Measurements from ENCODE around the gene LHPP.

LHPP gene

DNA sequence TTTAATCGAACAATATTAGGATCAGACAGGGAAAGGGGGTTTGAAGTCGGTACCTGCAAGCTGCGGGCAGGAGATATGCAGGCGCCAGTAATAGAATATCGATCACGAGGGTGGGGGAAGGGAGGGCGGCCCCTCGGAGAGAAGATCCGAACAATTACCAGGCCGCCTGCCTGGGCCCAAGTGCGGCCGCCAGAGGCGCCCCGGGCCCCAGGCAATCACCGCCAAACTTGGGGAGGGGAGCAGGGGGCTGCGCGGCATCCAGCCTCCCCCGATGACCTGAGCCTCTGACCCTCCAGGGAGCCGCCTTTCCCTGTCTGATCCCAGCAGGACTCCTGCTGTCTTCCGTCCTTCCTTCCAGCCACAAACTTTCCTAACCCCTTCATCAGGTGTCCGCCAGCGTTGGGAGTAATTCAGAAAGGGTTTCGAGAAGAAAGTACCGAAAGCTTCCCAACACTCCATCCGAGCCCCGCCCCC lies 12.9 kb upstream of the LHPP start:
- no peak for ATAC-seq

DNA sequence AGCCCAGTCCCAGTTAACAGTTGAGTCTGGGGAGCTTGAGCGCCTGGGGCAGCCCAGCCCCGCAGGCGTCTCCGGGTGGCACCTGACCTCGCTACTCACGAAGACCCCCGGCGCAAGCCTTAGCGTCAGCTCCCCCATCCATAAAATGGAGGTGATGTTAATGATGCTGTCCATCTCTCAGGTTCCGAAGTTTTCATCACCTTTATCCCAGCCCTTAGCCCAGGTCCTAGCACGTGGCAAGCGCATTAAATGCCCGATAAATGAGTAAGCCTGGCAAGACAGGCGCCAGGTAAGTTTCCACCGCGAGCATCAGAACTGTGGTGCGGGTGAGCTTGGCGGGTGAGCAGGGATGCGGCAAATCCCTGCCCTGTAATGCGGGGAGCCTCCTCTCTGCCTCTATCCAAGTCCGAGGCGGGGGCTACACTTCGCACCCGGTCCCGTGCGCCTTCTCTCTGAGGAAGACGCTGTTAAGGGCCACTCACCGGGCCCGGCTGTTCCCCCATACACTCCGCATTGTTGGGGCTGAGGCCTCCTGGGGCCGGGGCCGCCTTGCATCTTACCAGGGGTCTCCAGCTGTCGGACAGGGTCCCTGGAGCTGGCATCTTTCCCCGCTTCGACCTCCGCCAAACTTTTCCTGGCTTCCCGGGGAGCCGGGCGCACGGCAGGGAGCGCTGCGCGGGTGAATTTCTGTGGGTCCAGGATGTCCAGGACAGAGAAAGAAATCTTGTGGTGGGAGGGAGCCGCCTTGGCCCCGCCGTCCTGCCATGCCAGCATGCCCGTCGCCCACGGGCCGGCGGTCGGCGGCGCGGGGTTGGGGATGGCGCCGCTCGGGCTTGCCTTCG lies 12.2 kb upstream of the LHPP start:
- no peak for ATAC-seq

DNA sequence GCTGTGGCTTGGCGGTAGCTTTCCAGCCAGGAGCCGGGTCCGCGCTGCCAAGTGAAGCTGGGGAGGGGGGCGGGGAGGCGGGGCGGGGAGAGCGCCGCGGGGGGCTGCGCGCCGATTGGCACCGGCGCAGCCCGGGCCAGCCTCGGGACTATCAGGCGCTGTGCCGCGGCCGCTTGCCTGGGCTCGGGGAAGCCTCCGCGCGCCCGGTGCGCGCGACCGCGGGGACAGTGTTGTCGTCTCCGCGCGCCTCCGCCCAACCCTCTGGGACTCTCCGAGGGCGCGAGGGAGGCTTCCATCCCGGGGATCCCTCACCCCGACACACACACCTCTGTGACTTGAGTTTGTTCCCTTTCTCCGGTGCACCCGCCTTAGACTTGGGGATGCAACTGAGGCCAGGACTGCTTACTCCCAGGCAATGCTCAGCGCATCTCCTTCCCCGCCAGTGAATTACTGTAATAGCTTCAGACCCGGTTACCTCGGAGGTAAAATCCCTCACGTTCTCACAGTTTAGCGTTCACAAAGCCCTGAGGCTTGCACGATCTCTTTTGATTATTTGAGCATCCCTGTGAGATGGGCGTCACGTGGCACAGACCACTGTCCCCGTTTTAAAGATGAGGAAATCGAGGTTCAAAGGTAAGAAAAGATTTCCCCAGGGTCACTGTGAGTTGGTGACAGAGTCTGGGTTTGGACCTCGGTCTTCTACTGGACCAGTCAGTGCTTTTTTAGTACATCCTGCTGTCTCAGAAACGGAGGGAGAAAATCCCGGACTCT lies 11.4 kb upstream of the LHPP start, which contains the start of gene NKX1-2:
NKX1-2 (minus strand) TSS at position 24 of the 771 bp plus-strand sequence. CDS start 92 bp downstream, outside the sequence.
- ATAC-seq: peak in 1 of 2 donors; percentile 12

DNA sequence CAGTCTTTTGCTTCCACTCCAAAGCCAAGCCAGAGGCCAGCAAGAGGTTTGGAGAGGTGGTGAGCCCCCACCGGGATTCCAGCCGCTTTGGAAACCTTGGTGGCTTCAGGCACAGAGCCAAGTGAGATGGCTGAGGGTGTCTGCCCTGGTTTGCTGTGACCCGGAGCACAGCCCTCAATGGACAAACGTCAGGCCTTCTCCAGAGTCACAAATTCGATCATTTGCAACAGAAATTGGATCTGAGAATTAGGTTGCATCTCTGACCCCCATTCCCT lies 10.9 kb upstream of the LHPP start:
- ATAC-seq: no peak

DNA sequence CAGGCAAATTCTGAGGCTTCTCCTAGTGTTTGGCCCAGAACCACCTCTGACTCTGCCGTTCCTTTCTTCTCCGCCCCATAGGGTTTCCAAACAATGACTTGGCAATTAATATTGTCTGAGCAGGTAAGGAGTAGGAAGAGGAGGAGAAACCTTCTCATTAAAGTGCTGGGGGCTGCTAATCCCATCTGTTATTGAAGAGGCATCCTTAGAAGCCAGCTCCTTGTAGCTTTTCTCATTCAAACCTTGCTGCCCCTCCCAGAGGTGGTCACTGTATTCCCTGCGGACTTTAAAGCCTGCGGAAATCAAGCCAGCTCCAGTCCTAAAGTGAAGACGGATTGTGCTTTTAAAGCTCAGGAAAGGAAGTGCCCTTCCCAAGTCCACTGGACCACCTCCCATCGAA lies 10.3 kb upstream of the LHPP start:
- no peak for ATAC-seq

DNA sequence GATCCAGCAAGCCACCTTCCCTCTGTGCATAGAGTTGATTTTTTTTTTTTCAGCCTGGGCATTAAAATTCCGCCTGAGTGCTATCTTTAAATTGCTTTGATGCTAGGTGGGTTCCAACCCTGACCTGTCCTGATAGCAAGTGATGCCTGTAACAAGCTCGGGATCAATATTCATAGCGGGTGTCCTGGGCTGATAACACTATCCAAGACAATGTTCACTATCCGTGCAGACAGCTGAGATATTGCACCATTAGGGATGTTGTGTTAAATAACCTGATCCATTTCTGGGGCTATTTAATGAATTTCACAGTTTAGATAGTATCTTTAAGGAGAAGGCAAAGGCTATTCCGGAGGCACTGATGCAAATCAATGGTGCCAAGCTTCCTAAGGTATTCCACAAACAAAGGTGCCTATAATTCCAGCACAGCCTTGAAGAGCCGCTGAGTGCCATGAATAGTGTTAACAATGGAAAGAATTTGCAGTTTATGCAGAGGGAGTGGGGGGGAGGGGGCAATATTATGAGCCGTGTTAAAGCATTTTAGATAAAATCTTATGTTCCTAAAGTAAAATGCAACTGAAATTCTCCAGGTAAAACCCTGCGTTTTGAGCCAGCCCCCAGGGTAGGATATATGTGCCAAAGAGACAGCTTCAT lies 7.5 kb upstream of the LHPP start:
- ATAC-seq: no peak

DNA sequence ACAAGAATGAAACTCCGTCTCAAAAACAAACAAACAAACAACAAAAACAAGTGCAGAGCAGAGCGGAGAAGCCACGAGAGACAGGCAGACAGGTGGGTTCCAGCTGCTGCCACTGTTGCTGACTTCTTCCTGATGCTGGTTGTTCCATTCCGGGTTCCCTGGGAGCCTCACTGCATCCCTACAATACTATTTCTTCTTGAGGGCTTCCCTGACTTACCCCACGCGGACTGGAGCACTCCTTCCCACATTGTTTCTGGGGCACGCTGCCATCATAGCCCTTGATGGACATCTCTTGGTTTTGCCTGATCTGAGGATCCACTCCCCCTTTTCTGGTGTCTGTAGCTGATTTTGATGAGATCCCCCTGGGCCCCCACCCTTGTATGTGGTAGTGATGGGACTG lies 6.2 kb upstream of the LHPP start:
- no peak for ATAC-seq

DNA sequence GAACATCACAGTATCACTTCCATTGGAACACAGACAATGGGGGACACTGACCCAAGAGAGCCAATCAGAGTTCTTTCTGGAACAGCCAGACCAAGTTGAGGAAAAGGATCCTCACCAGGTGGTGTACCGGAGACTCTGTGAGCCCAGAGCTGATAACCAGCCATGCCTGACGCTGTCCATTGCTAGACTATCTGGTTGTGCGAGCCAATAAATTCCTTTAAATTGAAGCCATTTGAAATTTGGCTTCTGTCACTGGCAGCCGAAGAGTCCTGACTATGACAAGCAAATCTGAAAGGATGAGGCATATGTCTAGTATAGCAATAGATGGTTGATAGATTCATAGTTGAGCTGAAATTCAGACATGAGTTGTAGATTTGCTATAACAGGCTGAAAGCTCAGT lies 3.1 kb upstream of the LHPP start:
- no peak for ATAC-seq

DNA sequence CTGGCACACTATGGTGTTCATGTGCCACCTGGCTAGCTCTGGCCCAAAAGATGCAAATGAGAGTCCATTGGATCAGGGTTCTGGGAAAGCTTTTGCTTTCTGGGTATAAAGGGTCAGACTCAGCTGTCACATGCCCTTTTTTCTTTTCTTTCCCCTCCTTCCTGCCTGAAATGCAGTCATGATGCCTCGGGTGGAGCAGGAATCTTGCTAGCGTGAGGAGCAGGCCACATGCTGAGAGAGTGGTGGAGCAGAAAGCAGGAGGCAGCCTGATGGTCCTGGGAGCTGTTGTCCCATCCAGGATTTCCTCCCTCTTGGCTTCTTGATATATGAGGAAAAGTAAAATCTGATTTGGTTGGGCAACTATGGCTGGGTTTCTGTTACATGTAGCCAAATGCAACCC lies 2.7 kb upstream of the LHPP start:
- no peak for ATAC-seq

DNA sequence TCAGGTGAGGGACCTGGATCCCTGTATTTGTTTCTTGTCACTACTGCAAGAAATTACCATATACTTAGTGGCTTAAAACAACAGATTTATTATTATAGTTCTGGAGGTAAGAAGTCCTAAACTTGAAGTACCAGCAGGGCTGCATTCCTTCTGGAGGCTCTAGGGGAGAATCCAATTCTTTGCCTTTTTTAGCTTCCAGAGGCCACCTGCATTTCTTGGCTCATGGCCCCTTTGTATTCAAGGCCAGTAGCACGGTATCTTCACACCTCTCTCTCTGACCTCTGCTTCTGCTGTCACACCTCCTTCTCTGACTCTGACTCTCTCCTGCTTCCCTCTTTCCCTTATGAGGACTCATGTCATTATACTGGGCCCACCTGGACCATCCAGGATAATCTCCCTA lies 2.2 kb upstream of the LHPP start:
- no peak for ATAC-seq

DNA sequence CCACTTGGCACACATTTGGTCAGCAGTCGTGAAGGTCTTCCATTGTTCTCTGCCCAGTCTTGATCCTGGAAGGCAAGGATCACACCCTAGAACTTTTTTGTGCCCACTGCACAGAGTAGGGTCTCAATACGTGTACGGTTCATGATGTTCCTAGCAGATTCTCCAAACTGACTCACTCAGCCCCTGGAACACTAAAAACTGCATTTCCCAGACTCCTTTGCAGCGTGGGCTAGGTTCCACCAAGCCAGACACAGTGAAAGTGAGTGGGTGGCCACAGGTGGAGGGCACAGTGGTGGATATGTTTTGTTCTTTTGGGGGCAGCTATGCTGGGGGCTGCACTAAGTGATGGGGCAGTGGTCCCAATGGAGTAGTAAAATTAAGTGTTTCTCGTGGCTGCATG lies 1.5 kb upstream of the LHPP start:
- ATAC-seq: no peak

DNA sequence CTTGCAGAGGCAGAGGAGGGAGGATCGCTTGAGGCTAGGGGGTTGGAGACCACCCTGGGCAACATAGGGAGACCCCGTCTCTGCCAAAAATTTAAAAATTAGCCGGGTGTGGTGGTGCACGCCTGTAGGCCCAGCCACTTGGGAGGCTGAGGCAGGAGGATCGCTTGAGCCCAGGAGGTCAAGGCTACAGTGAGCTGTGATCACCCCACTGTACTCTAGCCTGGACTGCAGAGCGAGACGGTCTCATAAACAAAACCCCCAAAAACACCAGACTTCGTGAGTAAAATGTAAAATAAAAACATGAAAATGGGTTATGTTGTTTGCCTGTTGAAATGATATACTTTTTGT lies 699 bp downstream of the LHPP start:
- no peak for ATAC-seq

DNA sequence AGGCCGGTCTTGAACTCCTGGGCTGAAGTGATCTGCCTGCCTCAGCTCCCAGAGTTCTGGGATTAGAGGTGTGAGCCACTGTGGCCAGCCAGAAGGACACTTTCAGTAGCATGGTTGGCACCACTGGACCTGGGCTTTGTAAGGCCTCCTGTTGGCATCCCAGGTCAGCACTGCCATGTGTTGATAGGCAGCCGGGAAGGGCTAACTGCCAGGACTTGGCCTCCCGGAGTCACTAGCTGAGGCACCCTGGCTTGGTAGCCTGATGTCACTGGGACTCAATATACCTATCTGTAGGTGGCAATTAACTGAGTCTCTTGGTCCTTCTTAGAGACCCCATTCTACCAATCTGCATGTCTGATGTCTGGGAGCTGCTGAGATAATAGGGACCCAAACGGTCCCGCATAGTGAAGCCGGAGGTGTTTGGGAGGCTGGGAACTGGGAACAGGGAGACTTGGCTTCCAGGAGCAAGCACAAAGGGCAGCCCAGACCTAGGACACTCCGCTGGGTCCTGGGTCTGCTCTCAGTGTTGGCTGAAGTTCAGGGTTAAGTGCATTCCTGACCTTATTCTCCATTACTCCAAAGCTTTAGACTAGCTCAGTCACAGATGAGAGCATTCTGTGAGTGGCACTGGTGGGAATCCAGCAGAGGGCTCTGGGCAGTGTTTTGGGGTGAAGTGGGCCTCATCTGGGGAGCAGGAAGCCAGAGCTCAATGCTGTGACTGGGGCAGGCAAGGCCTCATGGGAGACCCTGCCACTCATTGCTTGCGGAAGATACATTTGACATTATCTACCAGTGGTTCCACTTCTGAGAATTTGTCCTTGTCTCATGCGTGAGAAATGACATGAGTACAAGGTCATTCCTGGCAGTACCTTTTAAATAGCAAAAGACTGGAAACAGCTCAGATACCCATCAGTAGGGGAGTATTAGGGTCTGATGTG lies 2.7 kb downstream of the LHPP start:
- no peak for ATAC-seq

DNA sequence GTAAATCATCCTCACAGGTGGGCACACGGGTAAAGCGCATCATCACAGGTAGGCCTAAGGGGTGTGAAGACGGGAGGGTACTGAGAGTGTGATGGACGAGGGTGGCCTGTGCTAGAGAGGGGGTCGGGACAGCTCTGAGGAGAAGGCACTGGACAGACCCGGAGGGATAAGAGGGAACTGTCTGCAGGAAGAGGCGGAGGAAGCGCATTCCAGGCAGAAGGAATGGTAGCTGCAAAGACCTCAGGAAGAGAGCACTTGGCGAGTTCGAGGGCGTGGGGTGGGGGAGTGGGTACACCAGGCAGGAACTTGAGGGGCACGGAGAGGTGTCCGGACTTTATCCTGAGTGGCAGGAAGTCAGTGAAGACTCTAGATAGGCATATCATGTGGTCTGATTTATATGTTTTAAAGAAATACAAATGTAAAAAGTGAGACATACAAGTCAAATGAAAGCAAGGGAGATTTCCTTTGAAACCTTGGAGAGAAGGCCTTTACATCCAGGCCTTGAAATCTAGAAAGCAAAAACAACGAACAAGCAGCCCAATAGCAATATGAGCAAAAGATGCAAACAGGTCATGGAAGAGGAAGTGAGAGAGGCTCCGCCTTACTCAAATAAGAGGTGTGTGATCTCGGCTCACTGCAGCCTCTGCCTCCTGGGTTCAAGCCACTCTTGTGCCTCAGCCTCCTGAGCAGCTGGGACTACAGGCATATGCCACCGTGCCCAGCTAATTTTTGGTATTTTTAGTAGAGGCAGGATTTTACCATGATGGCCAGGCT lies 3.6 kb downstream of the LHPP start:
- no peak for ATAC-seq

DNA sequence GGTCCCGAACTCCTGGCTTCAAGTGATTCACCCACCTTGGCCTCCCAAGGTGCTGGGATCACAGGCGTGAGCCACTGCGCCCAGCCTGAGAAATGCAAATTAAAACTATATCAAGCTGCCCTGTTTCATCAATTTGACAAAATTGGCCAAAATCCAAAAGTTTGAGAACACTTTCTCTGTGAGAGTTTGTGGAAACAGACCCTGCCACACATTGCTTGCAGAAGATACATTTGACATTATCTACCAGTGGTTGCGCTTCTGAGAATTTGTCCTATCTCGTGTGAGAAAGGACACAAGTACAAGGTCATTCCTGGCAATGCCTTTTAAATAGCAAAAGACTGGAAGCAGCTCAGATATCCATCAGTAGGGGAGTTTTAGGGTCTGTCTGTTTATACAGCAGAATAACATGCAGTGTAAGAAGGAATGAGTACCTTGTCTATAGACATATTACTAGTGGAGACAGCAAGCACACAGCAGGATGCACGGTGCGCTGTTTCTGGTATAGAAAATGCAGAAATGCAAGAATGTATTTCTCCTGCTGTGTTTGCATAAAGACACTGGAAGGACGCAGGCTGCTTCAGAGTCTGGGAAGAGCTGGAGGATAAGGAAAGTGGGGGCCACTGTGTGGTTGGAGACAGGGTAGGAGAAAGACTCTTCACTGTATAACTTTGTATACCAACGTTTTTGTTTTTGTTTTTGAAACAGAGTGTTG lies 4.3 kb downstream of the LHPP start:
- no peak for ATAC-seq

DNA sequence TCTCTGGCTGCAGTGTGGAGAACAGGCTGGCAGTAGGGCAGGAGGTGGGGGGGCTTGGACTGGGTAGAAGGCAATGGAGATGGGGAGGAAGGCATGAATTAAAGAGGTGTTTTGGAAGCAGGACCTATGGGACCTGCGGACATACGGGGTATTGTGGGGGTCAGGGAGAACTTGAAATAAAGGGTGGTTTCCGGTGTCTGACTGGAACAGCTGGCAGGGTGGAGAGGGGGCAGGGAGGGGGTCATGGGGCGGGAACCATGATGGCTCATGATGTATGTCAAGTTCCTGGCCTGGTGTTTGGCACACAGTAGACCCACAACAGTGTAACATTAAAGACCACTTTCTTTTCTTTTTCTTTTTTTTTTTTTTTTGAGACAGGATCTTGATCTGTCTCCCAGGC lies 5.5 kb downstream of the LHPP start:
- ATAC-seq: no peak

DNA sequence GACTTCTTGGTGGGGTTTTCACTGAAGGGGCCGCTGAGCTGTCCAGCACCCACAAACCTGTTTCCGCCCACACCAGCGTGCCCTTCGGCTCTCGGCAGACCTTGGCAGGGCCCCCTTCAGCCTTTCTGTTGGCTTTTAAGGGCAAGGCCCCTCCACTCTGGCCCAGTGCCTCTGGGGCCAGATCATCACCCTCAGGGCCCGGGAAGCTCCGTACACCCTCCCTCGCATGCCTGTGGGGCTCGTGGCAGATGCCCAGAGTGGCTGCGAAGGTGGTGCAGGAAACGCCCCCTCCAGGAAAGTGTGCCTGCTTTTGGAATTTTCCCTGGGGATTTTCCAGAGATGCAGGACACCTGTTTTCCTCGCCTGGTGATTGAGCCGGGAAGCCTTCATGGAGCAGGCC lies 7.0 kb downstream of the LHPP start:
- ATAC-seq: no peak

DNA sequence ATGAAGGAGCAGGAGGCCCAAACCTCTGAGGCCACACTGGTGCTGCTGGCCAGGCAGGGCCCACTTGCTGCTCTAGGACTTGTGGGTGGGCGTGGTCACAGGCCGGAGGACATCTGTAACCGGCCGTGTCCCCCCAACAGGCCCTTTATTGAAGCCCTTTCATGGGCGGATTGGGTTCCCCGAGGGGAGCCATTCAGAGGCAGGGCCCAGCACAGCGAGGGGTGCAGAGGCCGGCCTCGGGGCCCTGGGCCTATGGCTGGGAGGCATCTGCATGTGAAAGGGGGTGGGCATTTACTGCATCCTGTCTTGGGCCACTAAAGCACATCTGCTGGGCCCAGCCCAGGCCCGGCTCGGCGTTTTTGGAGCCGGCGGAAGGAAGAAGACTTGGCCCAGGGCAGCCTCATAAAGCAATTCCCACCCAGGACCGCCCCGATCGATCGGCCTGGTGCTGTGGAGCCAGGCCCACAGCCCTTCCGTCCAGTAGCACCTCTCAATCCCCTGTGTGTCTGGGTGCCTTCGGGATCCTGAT lies 8.4 kb downstream of the LHPP start:
- no peak for ATAC-seq

DNA sequence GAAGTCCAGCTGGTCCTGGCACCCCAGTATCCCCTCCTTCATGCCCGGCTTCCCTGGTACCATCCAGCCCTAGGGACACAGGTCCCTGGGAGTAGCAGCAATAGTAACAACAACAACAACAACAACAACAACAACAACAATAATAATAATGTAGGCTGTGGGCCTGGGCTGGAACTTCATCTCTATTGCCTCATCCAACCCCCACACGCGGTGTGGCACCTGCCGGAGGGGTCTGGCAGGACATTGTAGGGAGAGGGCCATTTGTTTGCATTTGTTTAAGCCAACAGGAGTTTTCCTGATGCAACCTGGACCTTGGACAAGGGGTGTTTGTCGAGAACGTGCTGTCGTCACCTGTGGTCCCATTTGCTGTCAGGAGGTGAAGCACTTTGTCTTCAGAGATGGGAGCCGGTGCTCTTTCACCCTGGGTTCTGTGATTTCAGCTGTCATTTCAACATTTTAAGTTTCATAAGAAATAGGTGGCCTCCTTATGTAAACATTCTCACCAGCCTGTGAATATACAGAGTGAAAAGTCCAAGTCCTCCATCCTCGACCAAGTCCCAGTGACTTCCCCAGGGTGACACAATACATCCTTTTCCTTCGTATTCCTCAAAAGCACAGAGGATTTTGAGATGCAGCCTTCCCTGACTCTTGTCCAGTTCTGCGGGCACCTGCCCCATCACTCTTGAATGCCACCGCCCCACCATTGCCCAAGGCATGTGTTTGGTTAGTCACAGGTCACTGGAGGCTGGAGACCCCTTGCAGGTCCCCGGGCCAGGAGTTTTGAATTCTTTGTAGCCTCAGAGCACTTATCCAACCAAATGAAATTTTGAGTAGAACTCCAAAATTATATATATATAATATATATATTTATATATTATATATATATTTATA lies 9.2 kb downstream of the LHPP start:
- ATAC-seq: no peak

DNA sequence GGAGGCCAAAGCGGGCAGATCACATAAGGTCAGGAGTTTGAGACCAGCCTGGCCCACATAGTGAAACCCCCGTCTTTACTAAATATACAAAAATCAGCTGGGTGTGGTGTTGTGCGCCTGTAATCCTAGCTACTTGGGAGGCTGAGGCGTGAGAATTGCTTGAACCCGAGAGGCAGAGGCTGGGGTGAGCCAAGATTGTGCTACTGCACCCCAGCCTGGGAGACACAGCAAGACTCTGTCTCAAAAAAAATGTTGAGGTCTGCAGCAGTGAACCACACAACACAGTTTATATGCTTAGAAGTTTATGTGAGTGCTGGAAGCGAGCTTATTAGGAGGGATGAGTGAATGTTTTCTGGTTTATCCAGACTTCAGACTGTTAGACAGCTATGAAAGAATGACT lies 10.4 kb downstream of the LHPP start:
- ATAC-seq: no peak

All from activated CD4-positive, CD25-positive, alpha-beta regulatory T cell treated with anti-CD3 and anti-CD28 coated beads, Interleukin-2, amount 50 U/mL, for 24 hours (primary cell).